HTR-8/SVneo (cell line): Measurements from ENCODE around the gene DCC.

ENCODE experiments used
- DNase-seq: peaks from one replicate; pipeline ENCODE4 v3.0.0; 2011; ENCODE audit warnings: low spot score, mixed read lengths; ENCODE audit not compliant: insufficient read length
- FAIRE-seq: peaks from 2 replicates; lab custom pipeline; 2011; peaks lifted over from hg19 to GRCh38; lab: Jason Lieb, UNC

Gene DCC

GRCh38 chr18:52415131-52415530 is 75.1 kb downstream of the DCC start:
- no peak for FAIRE-seq

GRCh38 chr18:52422985-52423601 is 83.1 kb downstream of the DCC start:
- FAIRE-seq (no peak), DNase-seq (no peak)

More at GRCh38 chr18:52415131-52415530, 75.1 kb downstream of the DCC start:
- DNase-seq = no peak

- FAIRE-seq = no peak
- no peak for DNase-seq
Measured at GRCh38 chr18:52426041-52426440, 86.0 kb downstream of the DCC start.

GRCh38 chr18:52426462-52426861 is 86.5 kb downstream of the DCC start:
- no peak for FAIRE-seq

GRCh38 chr18:52427521-52428175 is 87.7 kb downstream of the DCC start:
- DNase-seq = no peak
- FAIRE-seq = no peak

More at GRCh38 chr18:52426462-52426861, 86.5 kb downstream of the DCC start:
- DNase-seq = no peak

- DNase-seq = no peak
- FAIRE-seq = no peak
Measured at GRCh38 chr18:52431683-52432082, 91.7 kb downstream of the DCC start.

GRCh38 chr18:52433797-52434196 is 93.8 kb downstream of the DCC start:
- DNase-seq (no peak), FAIRE-seq (no peak)

GRCh38 chr18:52435301-52435700 is 95.3 kb downstream of the DCC start:
- DNase-seq (no peak), FAIRE-seq (no peak)

- FAIRE-seq (no peak), DNase-seq (no peak)
Measured at GRCh38 chr18:52437161-52437560, 97.2 kb downstream of the DCC start.

- no peak for FAIRE-seq
- no peak for DNase-seq
Measured at GRCh38 chr18:52439457-52439856, 99.5 kb downstream of the DCC start.

- DNase-seq (no peak), FAIRE-seq (no peak)
Measured at GRCh38 chr18:52441794-52442193, 101.8 kb downstream of the DCC start.

- DNase-seq (no peak), FAIRE-seq (no peak)
Measured at GRCh38 chr18:52442686-52443085, 102.7 kb downstream of the DCC start.

- DNase-seq (no peak), FAIRE-seq (no peak)
Measured at GRCh38 chr18:52451256-52451655, 111.3 kb downstream of the DCC start.

GRCh38 chr18:52451851-52452250 is 111.9 kb downstream of the DCC start:
- no peak for FAIRE-seq
- DNase-seq = no peak

GRCh38 chr18:52452427-52452826 is 112.4 kb downstream of the DCC start:
- FAIRE-seq (no peak), DNase-seq (no peak)

GRCh38 chr18:52459890-52460289 is 119.9 kb downstream of the DCC start:
- FAIRE-seq (no peak), DNase-seq (no peak)

- DNase-seq (no peak), FAIRE-seq (no peak)
Measured at GRCh38 chr18:52462853-52463252, 122.9 kb downstream of the DCC start.

GRCh38 chr18:52465391-52465790 is 125.4 kb downstream of the DCC start:
- no peak for DNase-seq
- no peak for FAIRE-seq

- DNase-seq (no peak), FAIRE-seq (no peak)
Measured at GRCh38 chr18:52468496-52468895, 128.5 kb downstream of the DCC start.

GRCh38 chr18:52475325-52475724 is 135.3 kb downstream of the DCC start:
- DNase-seq = no peak
- FAIRE-seq = no peak

GRCh38 chr18:52481116-52481515 is 141.1 kb downstream of the DCC start:
- no peak for FAIRE-seq
- no peak for DNase-seq

- FAIRE-seq (no peak), DNase-seq (no peak)
Measured at GRCh38 chr18:52484977-52485376, 145.0 kb downstream of the DCC start.
